ENCODE results near the gene HAVCR2.

DNA sequence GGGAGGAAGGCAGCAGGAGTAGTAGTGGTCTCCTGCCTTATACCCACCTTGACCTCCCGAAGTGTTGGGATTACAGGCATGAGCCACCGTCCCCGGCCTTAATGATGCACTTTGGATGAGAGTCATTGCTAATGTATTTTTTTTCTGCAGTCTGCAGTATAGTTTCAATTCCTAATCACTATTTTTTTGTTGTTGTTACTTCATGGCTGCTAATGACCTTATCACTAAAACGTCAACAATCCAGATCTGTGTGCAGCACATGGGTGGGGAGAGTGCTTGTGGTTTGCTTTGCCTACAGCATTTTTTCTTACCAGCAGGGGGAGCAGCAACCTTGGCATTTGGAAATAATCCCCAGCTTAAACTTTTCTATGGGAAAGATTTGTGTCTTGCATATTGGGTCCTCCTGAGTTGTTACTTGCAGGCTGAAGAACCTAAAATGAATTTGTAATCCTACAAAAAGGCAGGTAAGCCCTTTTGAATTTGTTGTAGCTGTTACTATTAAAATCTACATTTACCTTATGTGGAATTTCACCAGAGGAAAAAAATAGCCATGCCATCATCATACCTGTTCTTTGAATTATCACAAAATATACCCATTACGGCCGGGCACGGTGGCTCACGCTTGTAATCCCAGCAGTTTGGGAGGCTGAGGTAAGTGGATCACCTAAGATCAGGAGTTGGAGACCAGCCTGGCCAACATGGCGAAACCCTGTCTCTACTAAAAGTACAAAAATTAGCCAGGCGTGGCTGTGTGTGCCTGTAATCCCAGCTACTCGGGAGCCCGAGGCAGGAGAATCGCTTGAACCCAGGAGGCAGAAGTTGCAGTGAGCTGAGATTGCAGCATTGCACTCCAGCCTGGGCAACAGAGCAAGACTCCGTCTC is 40.1 kb upstream of the HAVCR2 start:
- TF ChIP-seq, protein P1, sequence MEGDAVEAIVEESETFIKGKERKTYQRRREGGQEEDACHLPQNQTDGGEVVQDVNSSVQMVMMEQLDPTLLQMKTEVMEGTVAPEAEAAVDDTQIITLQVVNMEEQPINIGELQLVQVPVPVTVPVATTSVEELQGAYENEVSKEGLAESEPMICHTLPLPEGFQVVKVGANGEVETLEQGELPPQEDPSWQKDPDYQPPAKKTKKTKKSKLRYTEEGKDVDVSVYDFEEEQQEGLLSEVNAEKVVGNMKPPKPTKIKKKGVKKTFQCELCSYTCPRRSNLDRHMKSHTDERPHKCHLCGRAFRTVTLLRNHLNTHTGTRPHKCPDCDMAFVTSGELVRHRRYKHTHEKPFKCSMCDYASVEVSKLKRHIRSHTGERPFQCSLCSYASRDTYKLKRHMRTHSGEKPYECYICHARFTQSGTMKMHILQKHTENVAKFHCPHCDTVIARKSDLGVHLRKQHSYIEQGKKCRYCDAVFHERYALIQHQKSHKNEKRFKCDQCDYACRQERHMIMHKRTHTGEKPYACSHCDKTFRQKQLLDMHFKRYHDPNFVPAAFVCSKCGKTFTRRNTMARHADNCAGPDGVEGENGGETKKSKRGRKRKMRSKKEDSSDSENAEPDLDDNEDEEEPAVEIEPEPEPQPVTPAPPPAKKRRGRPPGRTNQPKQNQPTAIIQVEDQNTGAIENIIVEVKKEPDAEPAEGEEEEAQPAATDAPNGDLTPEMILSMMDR (IDR thresholded peaks at IDR 0.05; ENCODE audit: borderline replicate concordance, extremely low read depth, low read length, poor library complexity, severe bottlenecking), result peak; percentile 98
- no peak for TF ChIP-seq EZH2 (IDR thresholded peaks at IDR 0.05; ENCODE audit: borderline replicate concordance, low read depth, low read length, severe bottlenecking)
